Mononuclear cell (primary cell): ENCODE data around the gene COIL. TPM values are rescaled to one million over a fixed set of nuclear protein-coding genes. Genes with fewer than 3 reads are reported as not detected.
"Not testable (repeated sequence)": the region's sequence is repeated elsewhere in the genome, so short reads cannot be mapped to it uniquely, and the experiment has no call there.

ENCODE experiments used
- H3K27me3 ChIP-seq: 2 replicates; pipeline ENCODE4 v1.6.0; 2011; ENCODE audit warnings: low read length, control low read depth; ENCODE audit not compliant: insufficient read depth
- H3K4me1 ChIP-seq: 2 replicates; pipeline ENCODE4 v1.5.1; 2011; ENCODE audit warnings: mild to moderate bottlenecking, low read length, control low read depth; ENCODE audit not compliant: insufficient read depth
- H3K4me3 ChIP-seq: 2 replicates; pipeline ENCODE4 v1.5.1; 2011; ENCODE audit warnings: mild to moderate bottlenecking, low read length, moderate library complexity
- H3K9me3 ChIP-seq: 2 replicates; pipeline ENCODE4 v1.5.1; 2011; ENCODE audit warnings: low read depth, mild to moderate bottlenecking, control low read depth, low read length
- total RNA-seq: library from RNA; depleted of rRNA; stranded (reverse); fragments of >200 nt; gene quantifications from one replicate; pipeline ENCODE4 v1.2.3, GENCODE V29; 2012

Gene COIL
- total RNA-seq, 1 donor: 26.6 TPM

- no peak overlapping the region for H3K4me3 ChIP-seq
- H3K27me3 ChIP-seq: no peaks in the 10 kb centered on the region
- H3K4me1 ChIP-seq: peaks cover 49% of the 10 kb centered on the region
- H3K9me3 ChIP-seq: no peaks in the 10 kb centered on the region
Measured at GRCh38 chr17:56987283-56987834, 26.5 kb upstream of the COIL start.

DNA sequence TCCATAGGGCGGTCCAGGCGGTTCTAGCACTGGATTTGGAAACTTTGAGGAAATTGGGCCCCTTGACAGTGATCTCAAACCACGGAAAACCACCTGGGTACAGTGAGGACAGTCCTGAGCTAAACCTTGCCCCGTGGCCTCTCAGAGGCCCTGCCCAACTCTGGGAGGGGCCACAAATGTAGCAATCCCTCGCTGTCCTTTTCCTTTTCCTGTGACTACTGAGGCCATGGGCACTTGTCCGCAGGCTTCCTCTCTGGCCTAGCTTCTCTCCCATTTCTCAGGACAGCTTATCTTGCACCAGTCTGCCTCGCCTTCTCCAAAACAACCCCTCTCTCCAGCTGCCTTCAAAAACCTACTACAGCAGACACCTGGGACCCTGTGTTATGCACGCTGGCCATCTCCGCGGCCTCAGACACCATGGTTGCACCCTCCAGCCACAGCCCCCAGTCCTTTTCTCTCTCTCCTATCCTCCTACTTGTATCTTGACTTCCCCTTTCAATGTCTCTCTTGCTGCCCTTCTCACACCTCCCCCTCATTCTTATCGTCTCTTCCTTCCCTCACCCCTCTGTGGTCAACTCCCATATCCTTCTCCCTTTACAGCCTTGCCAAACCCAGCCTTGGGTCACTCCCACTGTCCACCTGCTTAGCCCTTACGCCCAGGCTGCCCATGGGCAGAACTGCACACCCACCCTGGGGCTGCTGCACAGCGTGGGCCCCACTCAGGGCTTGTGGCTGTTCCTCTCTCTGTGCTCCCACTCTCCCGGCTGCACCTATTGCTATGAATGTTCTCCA, 24.7 kb upstream of the COIL start:
- H3K27me3 ChIP-seq: no peaks in the 10 kb centered on the region
- no peaks in the 10 kb centered on the region for H3K9me3 ChIP-seq
- H3K4me3 ChIP-seq: no peak overlapping the region
- peaks cover 63% of the 10 kb centered on the region for H3K4me1 ChIP-seq

DNA sequence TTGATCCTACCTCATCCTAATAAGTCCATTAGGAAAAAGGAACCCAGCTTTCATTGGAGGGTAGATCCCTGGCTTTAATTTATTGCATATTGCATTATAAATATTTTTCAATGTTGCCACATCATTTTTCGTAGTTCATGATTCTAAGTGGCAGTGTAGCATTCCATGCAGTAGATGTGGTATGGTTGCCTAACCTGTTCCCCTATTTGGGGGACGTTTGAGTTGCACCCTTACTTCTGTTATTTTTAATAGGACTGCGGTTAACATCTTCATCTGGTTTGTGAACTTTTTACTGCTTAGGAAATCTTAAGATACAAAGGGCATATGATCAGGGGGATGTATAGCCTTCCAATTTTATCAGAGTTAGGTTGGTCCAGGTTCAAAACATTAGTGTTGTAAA, 22.5 kb upstream of the COIL start:
- Histone ChIP-seq H3K4me3 (no peak overlapping the region), H3K9me3 (no peaks in the 10 kb centered on the region), H3K27me3 (no peaks in the 10 kb centered on the region), H3K4me1 (peaks cover 80% of the 10 kb centered on the region)

- Histone ChIP-seq H3K4me3 (no peak overlapping the region), H3K4me1 (peaks cover 83% of the 10 kb centered on the region), H3K27me3 (no peaks in the 10 kb centered on the region), H3K9me3 (no peaks in the 10 kb centered on the region)
Measured at GRCh38 chr17:56982312-56982711, 21.5 kb upstream of the COIL start.

DNA sequence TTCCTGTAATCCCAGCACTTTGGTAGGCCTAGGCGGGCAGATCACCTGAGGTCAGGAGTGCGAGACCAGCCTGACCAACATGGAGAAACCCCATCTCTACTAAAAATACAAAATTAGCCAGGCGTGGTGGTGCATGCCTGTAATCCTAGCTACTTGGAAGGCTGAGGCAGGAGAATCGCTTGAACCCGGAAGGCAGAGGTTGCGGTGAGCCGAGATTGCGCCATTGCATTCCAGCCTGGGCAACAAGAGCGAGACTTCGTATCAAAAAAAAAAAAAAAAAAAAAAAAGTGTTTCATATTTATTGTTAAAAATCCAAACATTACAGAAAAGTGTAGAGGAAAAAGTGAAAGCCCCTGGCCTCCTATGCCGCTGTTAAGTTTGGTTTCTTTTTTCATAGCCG, 19.7 kb upstream of the COIL start:
- H3K4me1 ChIP-seq: peaks cover 71% of the 10 kb centered on the region
- not testable (repeated sequence) for H3K27me3 ChIP-seq, H3K9me3 ChIP-seq, H3K4me3 ChIP-seq

DNA sequence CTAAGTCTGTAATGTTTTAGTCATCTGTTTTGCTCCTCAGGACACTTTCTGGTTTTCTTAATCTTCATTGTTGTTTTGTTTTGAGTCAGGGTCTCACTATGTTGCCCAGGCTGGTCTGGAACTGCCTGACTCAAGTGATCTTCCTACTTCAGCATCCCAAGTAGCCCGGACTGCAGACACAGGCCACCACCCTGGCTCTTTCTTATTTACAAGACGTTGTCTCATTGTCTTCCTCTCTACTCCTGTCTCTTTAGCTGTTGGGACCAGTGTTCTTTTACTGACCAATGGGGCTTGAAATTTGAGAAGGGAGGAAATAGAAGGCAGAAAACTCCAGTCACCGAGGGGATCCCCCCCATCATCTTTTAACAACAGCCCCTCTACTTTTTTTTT, 18.2 kb upstream of the COIL start:
- peak overlapping the region; percentile 60 for H3K4me3 ChIP-seq
- no peaks in the 10 kb centered on the region for H3K27me3 ChIP-seq
- H3K9me3 ChIP-seq: no peaks in the 10 kb centered on the region
- H3K4me1 ChIP-seq: peaks cover 57% of the 10 kb centered on the region

DNA sequence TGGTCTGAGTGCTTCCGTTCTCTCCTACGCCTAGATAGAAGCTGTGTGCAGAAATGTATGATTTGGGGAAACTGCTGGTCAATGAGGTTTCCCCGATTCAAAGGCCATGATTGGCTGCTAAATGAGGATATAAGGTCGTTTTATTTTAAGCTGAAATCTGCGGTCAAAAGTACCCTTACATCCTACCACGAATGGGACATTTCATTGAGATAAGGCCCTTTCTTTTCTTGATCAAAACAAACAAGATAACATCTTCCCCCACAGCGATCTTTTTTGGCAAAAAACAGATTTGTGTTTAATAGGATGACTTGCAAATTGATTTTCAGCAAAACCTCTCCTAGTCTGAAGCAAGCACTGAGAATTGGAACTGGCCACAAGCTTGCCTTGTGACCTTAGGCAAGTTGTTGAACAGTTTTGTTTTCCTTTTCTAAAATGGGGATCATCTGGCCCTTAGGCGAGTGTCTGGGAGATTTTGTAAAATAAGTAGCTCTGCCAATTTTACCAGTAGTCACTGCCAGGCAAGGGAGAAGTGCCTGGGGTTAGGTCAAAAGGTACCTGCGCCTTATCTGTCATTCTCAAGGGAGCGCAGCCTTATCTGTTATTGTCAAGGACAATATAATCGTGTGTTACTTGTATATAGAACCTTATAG, 17.7 kb upstream of the COIL start:
- Histone ChIP-seq H3K4me3 (peak overlapping the region; percentile 60), H3K9me3 (no peaks in the 10 kb centered on the region), H3K4me1 (peaks cover 51% of the 10 kb centered on the region), H3K27me3 (no peaks in the 10 kb centered on the region)

DNA sequence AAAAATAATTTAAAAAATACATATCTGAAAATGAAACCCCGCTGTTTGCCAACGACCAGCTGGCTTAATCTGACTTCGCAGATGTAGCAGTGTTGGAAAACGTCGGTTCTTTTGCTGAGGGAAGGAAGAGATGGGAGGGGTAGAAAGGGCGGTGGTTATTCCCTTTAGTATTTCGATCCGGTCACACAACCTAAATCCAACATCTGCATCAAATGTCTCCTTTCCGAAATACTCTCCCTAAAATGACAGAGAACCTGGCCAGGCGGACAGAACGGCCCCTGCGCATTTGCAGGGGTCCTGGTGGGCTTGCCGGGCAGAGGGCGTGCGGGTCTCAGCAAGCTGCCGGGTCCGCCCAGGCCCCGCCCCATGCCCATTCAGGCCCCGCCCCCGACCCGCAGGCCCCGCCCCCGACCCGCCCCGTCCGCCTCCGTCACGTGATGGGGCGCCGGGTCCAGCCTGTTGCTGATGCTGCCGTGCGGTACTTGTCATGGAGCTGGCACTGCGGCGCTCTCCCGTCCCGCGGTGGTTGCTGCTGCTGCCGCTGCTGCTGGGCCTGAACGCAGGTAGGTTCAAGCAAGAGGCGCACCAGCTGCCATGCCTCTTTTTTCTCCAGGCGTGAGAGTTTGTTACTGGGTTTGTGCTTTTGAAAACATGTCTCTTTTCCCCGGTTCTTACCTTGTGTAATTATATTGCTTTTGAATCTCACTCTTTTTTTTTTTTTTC, 17.0 kb upstream of the COIL start, which contains the start of gene SCPEP1:
SCPEP1 (plus strand) TSS at position 459 of the 723 bp plus-strand sequence; CDS start at position 488, 29 bp downstream.
- Histone ChIP-seq H3K4me1 (peaks cover 44% of the 10 kb centered on the region), H3K4me3 (peak within 1 kb of the TSS; percentile 60), H3K9me3 (no peaks in the 10 kb centered on the region), H3K27me3 (no peaks in the 10 kb centered on the region)

GRCh38 chr17:56976941-56977608, 16.2 kb upstream of the COIL start:
- Histone ChIP-seq H3K4me3 (peak overlapping the region; percentile 60), H3K27me3 (no peaks in the 10 kb centered on the region), H3K4me1 (peaks cover 37% of the 10 kb centered on the region), H3K9me3 (no peaks in the 10 kb centered on the region)

- no peaks in the 10 kb centered on the region for H3K27me3 ChIP-seq
- peaks cover 25% of the 10 kb centered on the region for H3K4me1 ChIP-seq
- no peak overlapping the region for H3K4me3 ChIP-seq
- H3K9me3 ChIP-seq: no peaks in the 10 kb centered on the region
Measured at GRCh38 chr17:56975656-56976055, 14.8 kb upstream of the COIL start.

- Histone ChIP-seq H3K4me3 (no peak overlapping the region), H3K4me1 (peaks cover 15% of the 10 kb centered on the region), H3K9me3 (no peaks in the 10 kb centered on the region), H3K27me3 (no peaks in the 10 kb centered on the region)
Measured at GRCh38 chr17:56974055-56974454, 13.2 kb upstream of the COIL start.

- H3K27me3 ChIP-seq: no peaks in the 10 kb centered on the region
- H3K4me3 ChIP-seq: no peak overlapping the region
- H3K9me3 ChIP-seq: no peaks in the 10 kb centered on the region
- H3K4me1 ChIP-seq: peaks cover 10% of the 10 kb centered on the region
Measured at GRCh38 chr17:56973520-56973919, 12.7 kb upstream of the COIL start.

- no peaks in the 10 kb centered on the region for H3K9me3 ChIP-seq
- H3K4me3 ChIP-seq: no peak overlapping the region
Measured at GRCh38 chr17:56972111-56972730, 11.4 kb upstream of the COIL start.

GRCh38 chr17:56970974-56971373, 10.1 kb upstream of the COIL start:
- H3K4me3 ChIP-seq: no peak overlapping the region
- no peaks in the 10 kb centered on the region for H3K4me1 ChIP-seq
- no peaks in the 10 kb centered on the region for H3K27me3 ChIP-seq
- H3K9me3 ChIP-seq: no peaks in the 10 kb centered on the region

More at GRCh38 chr17:56972111-56972730, 11.4 kb upstream of the COIL start:
- H3K4me1 ChIP-seq: peaks cover 5% of the 10 kb centered on the region
- no peaks in the 10 kb centered on the region for H3K27me3 ChIP-seq
